Stimulated activated CD4-positive, alpha-beta T cell treated with anti-CD3 and anti-CD28 coated beads, Interleukin-15, amount 100 ng/mL, for 48 hours (primary cell): ENCODE data around the gene DYNAP.

Experiments used
- DNase-seq, 2 donors: peaks; one replicate each; pipeline ENCODE4 v3.0.0-alpha.2; 2020; ENCODE audit warnings: low read depth in 2 of 2

The DYNAP gene

GRCh38 chr18:54590945-54591344, at the start of gene DYNAP:
Gene DYNAP (plus strand): TSS chr18:54591245. CDS start chr18:54591283, 38 bp downstream.
- DNase-seq = no peak

GRCh38 chr18:54551590-54551989, 39.5 kb upstream of the DYNAP start:
- no peak for DNase-seq

- DNase-seq = no peak
Measured at GRCh38 chr18:54555286-54555685, 35.8 kb upstream of the DYNAP start.

GRCh38 chr18:54555996-54556395, 35.0 kb upstream of the DYNAP start:
- no peak for DNase-seq

GRCh38 chr18:54557958-54558357, 33.1 kb upstream of the DYNAP start:
- DNase-seq = no peak

- DNase-seq = no peak
Measured at GRCh38 chr18:54558609-54559585, 32.1 kb upstream of the DYNAP start.

GRCh38 chr18:54561706-54562267, 29.3 kb upstream of the DYNAP start:
- no peak for DNase-seq

GRCh38 chr18:54580202-54580729, 10.8 kb upstream of the DYNAP start:
- no peak for DNase-seq

- no peak for DNase-seq
Measured at GRCh38 chr18:54584065-54584464, 7.0 kb upstream of the DYNAP start.

- no peak for DNase-seq
Measured at GRCh38 chr18:54585743-54586142, 5.3 kb upstream of the DYNAP start.

- DNase-seq = no peak
Measured at GRCh38 chr18:54604211-54604610, 13.2 kb downstream of the DYNAP start.

GRCh38 chr18:54606835-54607212, 15.8 kb downstream of the DYNAP start:
- no peak for DNase-seq

- no peak for DNase-seq
Measured at GRCh38 chr18:54607213-54608027, 16.4 kb downstream of the DYNAP start.

- no peak for DNase-seq
Measured at GRCh38 chr18:54608028-54608642, 17.1 kb downstream of the DYNAP start.

- no peak for DNase-seq
Measured at GRCh38 chr18:54611816-54612215, 20.8 kb downstream of the DYNAP start.

GRCh38 chr18:54612237-54612636, 21.2 kb downstream of the DYNAP start:
- no peak for DNase-seq

- no peak for DNase-seq
Measured at GRCh38 chr18:54613174-54613573, 22.1 kb downstream of the DYNAP start.

- DNase-seq = no peak
Measured at GRCh38 chr18:54616220-54616848, 25.3 kb downstream of the DYNAP start.

GRCh38 chr18:54622084-54622483, 31.0 kb downstream of the DYNAP start:
- no peak for DNase-seq

GRCh38 chr18:54626779-54627178, 35.7 kb downstream of the DYNAP start:
- no peak for DNase-seq

GRCh38 chr18:54630963-54631362, 39.9 kb downstream of the DYNAP start:
- no peak for DNase-seq
